AG04450 (cell line): ENCODE data around the gene ITGA11. TPM values are rescaled to one million over a fixed set of nuclear protein-coding genes. Genes with fewer than 3 reads are reported as not detected.

ENCODE experiments used
- CTCF ChIA-PET: fragments of 300-600, 350-600 bp; formaldehyde crosslinking; extraction: SDS; loops from one replicate; lab custom pipeline; 2022; ENCODE audit warnings: antibody characterized with exemption, inconsistent platforms; lab: Charles Lee
- POLR2A ChIA-PET: fragments of 350-600 bp; formaldehyde crosslinking; extraction: SDS; loops from one replicate; lab custom pipeline; 2021; ENCODE audit warnings: antibody characterized with exemption, inconsistent platforms; lab: Yijun Ruan, JAX
- DNase-seq: peaks from one replicate; pipeline ENCODE4 v3.0.0-alpha.2; 2011; ENCODE audit warnings: low read depth, low spot score
- H3K27ac ChIP-seq: one replicate; pipeline ENCODE4 v1.5.1; 2012; ENCODE audit warnings: low read depth, low read length, control low read depth
- H3K27me3 ChIP-seq: one replicate; pipeline ENCODE4 v1.6.0; 2012; ENCODE audit warnings: low read length; ENCODE audit not compliant: control insufficient read depth, insufficient read depth
- H3K4me3 ChIP-seq: 2 replicates; pipeline ENCODE4 v1.5.1; 2011; ENCODE audit warnings: mild to moderate bottlenecking, low read depth, low read length, control low read depth
- H3K9me3 ChIP-seq: 2 replicates; pipeline ENCODE4 v1.5.1; 2012; ENCODE audit warnings: low read length; ENCODE audit not compliant: control insufficient read depth, insufficient read depth
- polyA plus RNA-seq: library from polyadenylated mRNA; depleted of rRNA; stranded (reverse); fragments of >200 nt; gene quantifications from 2 replicates; pipeline ENCODE4 v1.2.3, GENCODE V29; 2011
- TF ChIP-seq, protein P1 (sequence below): IDR thresholded peaks from 2 replicates; pipeline ENCODE4 v1.5.1; 2011; ENCODE audit warnings: low read depth, low read length, control low read depth, inconsistent platforms

The ITGA11 gene
- polyA plus RNA-seq, 1 experiment: 24.0 TPM

- Histone ChIP-seq H3K27ac (no peak overlapping the region), H3K4me3 (no peak overlapping the region), H3K9me3 (no peaks in the 10 kb centered on the region; the same call in 1 of the 2 replicates), H3K27me3 (no peaks in the 10 kb centered on the region)
- ChIA-PET CTCF (no interaction called here), POLR2A (interaction anchor here (0.6 kb wide), 1 partner anchor 101 kb away, joined by 4 read pairs; no protein-coding TSS in a partner anchor)
- TF ChIP-seq, protein P1, sequence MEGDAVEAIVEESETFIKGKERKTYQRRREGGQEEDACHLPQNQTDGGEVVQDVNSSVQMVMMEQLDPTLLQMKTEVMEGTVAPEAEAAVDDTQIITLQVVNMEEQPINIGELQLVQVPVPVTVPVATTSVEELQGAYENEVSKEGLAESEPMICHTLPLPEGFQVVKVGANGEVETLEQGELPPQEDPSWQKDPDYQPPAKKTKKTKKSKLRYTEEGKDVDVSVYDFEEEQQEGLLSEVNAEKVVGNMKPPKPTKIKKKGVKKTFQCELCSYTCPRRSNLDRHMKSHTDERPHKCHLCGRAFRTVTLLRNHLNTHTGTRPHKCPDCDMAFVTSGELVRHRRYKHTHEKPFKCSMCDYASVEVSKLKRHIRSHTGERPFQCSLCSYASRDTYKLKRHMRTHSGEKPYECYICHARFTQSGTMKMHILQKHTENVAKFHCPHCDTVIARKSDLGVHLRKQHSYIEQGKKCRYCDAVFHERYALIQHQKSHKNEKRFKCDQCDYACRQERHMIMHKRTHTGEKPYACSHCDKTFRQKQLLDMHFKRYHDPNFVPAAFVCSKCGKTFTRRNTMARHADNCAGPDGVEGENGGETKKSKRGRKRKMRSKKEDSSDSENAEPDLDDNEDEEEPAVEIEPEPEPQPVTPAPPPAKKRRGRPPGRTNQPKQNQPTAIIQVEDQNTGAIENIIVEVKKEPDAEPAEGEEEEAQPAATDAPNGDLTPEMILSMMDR: no peak
- DNase-seq: no peak
Observed at GRCh38 chr15:68408971-68409370, 23.0 kb downstream of the ITGA11 start.

DNA sequence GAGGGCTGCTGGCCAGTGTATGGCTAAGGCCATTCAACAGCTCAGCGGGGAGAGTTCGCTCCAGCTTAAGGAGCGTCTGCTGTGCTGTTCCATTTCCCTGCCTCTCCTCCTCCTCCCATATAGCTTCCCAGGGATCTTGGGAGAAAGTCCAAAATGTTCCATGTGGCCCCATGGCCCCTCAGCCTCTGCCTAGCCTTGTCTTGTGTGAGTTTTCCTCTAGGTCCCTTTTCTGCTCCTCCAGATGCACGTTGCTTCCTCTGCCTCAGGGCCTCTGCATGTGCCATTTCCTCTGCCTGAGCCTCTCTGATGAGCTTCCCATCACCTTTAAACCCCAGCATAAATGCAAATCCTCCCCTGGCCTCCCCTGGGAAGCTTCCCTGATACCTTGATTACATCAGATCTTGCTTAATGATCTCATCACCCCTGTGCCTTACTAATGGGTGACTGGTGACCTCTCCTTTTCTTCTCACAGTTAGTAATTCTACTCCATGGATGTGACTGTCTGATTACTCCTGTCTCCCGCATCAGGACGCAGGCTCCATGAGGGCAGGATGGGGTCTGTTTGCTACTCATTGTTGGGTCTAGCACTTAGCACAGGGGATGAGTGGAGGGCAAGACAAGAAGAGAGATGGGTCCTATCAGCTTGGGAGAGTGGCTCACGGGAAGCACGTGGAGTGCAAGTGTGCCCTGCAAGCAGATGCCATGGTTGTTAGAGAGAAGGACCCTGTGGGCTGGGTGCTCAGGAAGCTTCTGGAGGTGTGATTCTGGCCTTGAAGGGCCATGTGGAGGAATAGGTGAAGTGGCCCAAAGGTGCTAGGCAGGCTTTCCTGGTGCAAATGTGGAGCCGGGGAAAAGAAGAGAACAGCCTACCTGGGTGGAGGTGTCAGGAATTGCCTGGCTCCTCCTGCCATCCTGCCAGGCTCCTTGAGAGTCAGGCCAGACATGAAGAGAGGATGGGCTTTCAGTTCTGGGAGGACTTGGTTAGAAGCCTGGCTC lies 23.8 kb downstream of the ITGA11 start:
- TF ChIP-seq, protein P1: no peak
- POLR2A ChIA-PET: no interaction called here

DNA sequence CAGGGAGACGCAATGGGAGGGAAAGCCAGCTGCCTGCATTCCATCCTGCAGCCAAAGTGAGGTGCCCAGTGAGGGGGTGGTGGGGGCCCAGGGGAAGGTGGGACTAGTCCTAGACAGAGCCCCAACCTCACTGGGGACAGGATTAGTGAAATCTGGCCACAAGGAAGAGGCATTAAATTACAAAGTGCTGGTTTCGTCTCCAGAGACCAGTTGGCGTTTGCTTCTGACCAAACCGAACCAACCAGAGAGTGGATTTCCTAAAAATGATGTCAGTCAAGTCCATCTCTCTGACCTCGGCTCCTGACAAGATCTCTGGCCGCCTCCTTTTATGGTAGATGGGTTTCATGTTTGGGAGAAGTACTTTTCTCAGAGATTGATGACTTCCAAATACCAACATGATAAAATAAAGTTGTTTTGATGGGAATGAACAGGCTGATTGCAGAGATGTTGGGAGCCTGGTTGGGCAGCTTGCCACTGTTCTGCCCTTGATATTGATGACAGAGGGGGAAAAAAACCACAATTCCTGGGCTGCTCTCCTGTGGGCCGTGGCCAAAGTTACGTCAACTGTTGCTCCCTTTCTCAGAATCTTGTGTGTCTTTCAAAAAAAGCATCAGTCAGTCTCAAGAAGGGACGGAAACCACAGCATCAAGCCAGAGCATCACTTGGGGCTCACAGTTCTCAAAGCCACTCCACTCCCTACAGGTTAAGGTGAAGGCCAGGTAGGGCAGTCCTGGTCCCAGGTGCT lies 24.6 kb downstream of the ITGA11 start:
- no peak overlapping the region for H3K27ac ChIP-seq
- ChIA-PET POLR2A (no interaction called here), CTCF (no interaction called here)
- peaks cover 11% of the 10 kb centered on the region for H3K9me3 ChIP-seq
- H3K4me3 ChIP-seq: no peak overlapping the region
- no peak for DNase-seq
- TF ChIP-seq, protein P1: no peak
- no peaks in the 10 kb centered on the region for H3K27me3 ChIP-seq

More for the DNA sequence above, 23.8 kb downstream of the ITGA11 start:
- Histone ChIP-seq H3K9me3 (peaks cover 5% of the 10 kb centered on the region), H3K4me3 (no peak overlapping the region), H3K27me3 (no peaks in the 10 kb centered on the region), H3K27ac (no peak overlapping the region)
- CTCF ChIA-PET: no interaction called here
- no peak for DNase-seq

GRCh38 chr15:68405378-68406250 lies 26.3 kb downstream of the ITGA11 start:
- TF ChIP-seq, protein P1: no peak
- DNase-seq: no peak
- CTCF ChIA-PET: no interaction called here
- Histone ChIP-seq H3K27me3 (no peaks in the 10 kb centered on the region), H3K27ac (no peak overlapping the region), H3K9me3 (peaks cover 11% of the 10 kb centered on the region), H3K4me3 (no peak overlapping the region)
- POLR2A ChIA-PET: no interaction called here
